B cell (primary cell): ENCODE data around the gene CROCC.

Experiments used
- CTCF ChIP-seq: fragments of 200-600 bp; IDR thresholded peaks from one replicate; pipeline ENCODE4 v1.8.0; 2022; ENCODE audit warnings: antibody characterized with exemption, mild to moderate bottlenecking
- EZH2 ChIP-seq: IDR thresholded peaks from 2 replicates; pipeline ENCODE4 v1.6.1; 2012; ENCODE audit warnings: borderline replicate concordance, low read depth, mild to moderate bottlenecking, moderate library complexity, low read length; ENCODE audit not compliant: insufficient read depth, poor library complexity, severe bottlenecking

- TF ChIP-seq CTCF (no peak), EZH2 (no peak)
Observed at GRCh38 chr1:16969651-16970050, 47.9 kb downstream of the CROCC start.
